ENCODE data around the gene PRR19. TPM values are rescaled to one million over a fixed set of nuclear protein-coding genes. Genes with fewer than 3 reads are reported as not detected.

PRR19 gene
- total and polyA plus RNA-seq, 4 donors: 0.27 to 0.43 (median 0.42) TPM; not detected in 1

GRCh38 chr19:42293948-42294347 lies 8.0 kb upstream of the PRR19 start:
- no peaks in the 10 kb centered on the region for H3K9me3 ChIP-seq (ENCODE audit: control insufficient read depth in 4 of 4, low read length in 3 of 4)

GRCh38 chr19:42294471-42295137 lies 7.3 kb upstream of the PRR19 start:
- Histone ChIP-seq H3K27me3 (ENCODE audit: control insufficient read depth in 4 of 4, insufficient read depth in 4 of 4, low read length in 3 of 4) (no peaks in the 10 kb centered on the region), H3K9me3 (ENCODE audit: control insufficient read depth in 4 of 4, low read length in 3 of 4) (no peaks in the 10 kb centered on the region), H3K36me3 (ENCODE audit: control insufficient read depth in 4 of 4, insufficient read depth in 3 of 4, low read depth in 1 of 4, low read length in 3 of 4) (peaks cover 13 to 53% (median 28%) of the 10 kb centered on the region in 4 donors), H3K4me1 (ENCODE audit: control insufficient read depth in 4 of 4, insufficient read depth in 4 of 4, low read length in 3 of 4) (peaks cover 0 to 8% (median 2%) of the 10 kb centered on the region in 4 donors), H3K9ac (ENCODE audit: low read depth in 1 of 2, low read length in 2 of 2) (no peak overlapping the region), H3K27ac (ENCODE audit: low read depth in 1 of 2, low read length in 2 of 2) (no peak overlapping the region), H3K4me3 (ENCODE audit: low read depth in 1 of 3, low read length in 3 of 3) (no peak overlapping the region)
- DNase-seq (ENCODE audit: low spot score): no peak
- WGBS: 85% methylated on average over 24 of the region's 24 CpGs
- no peak for TF ChIP-seq CTCF (IDR thresholded peaks at IDR 0.05; ENCODE audit: low read depth, low read length, missing input control)
- TF ChIP-seq EGR1 (IDR thresholded peaks at IDR 0.05; ENCODE audit: low read depth in 2 of 2): no peak
- no peak for TF ChIP-seq NR2F2 (IDR thresholded peaks at IDR 0.05)
- TF ChIP-seq MAX (IDR thresholded peaks at IDR 0.05): no peak

More at GRCh38 chr19:42293948-42294347, 8.0 kb upstream of the PRR19 start:
- peaks cover 15 to 59% (median 32%) of the 10 kb centered on the region in 4 donors for H3K36me3 ChIP-seq (ENCODE audit: control insufficient read depth in 4 of 4, insufficient read depth in 3 of 4, low read depth in 1 of 4, low read length in 3 of 4)
- WGBS: 95% methylated on average over 15 of the region's 15 CpGs
- no peak overlapping the region for H3K9ac ChIP-seq (ENCODE audit: low read depth in 1 of 2, low read length in 2 of 2)
- TF ChIP-seq HNF4G (IDR thresholded peaks at IDR 0.05) (no peak), FOXA1 (IDR thresholded peaks at IDR 0.05) (no peak), HNF4A (conservative IDR thresholded peaks at IDR 0.05) (no peak), REST (IDR thresholded peaks at IDR 0.05) (no peak), RAD21 (IDR thresholded peaks at IDR 0.05) (no peak), JUND (IDR thresholded peaks at IDR 0.05) (no peak), NR2F2 (IDR thresholded peaks at IDR 0.05) (no peak), ZBTB33 (IDR thresholded peaks at IDR 0.05) (no peak), EGR1 (IDR thresholded peaks at IDR 0.05; ENCODE audit: low read depth in 2 of 2) (no peak), TAF1 (conservative IDR thresholded peaks at IDR 0.05) (no peak), RXRA (IDR thresholded peaks at IDR 0.05) (no peak), ATF3 (IDR thresholded peaks at IDR 0.05) (no peak)
- no peak overlapping the region for H3K27ac ChIP-seq (ENCODE audit: low read depth in 1 of 2, low read length in 2 of 2)
- no peaks in the 10 kb centered on the region for H3K27me3 ChIP-seq (ENCODE audit: control insufficient read depth in 4 of 4, insufficient read depth in 4 of 4, low read length in 3 of 4)
- H3K4me1 ChIP-seq (ENCODE audit: control insufficient read depth in 4 of 4, insufficient read depth in 4 of 4, low read length in 3 of 4): peaks cover 0 to 8% (median 2%) of the 10 kb centered on the region in 4 donors
- H3K4me3 ChIP-seq (ENCODE audit: low read depth in 1 of 3, low read length in 3 of 3): no peak overlapping the region
- no peak for DNase-seq (ENCODE audit: low spot score)
